ENCODE measurements around the gene SLC35E1. TPM values are rescaled to one million over a fixed set of nuclear protein-coding genes. Genes with fewer than 3 reads are reported as not detected.

The SLC35E1 gene
- total and polyA plus RNA-seq, 2 of the 13 experiments (the other 11 are each of a cell fraction or from before 2014, with no cell fraction given): 21.2 to 46.5 TPM

DNA sequence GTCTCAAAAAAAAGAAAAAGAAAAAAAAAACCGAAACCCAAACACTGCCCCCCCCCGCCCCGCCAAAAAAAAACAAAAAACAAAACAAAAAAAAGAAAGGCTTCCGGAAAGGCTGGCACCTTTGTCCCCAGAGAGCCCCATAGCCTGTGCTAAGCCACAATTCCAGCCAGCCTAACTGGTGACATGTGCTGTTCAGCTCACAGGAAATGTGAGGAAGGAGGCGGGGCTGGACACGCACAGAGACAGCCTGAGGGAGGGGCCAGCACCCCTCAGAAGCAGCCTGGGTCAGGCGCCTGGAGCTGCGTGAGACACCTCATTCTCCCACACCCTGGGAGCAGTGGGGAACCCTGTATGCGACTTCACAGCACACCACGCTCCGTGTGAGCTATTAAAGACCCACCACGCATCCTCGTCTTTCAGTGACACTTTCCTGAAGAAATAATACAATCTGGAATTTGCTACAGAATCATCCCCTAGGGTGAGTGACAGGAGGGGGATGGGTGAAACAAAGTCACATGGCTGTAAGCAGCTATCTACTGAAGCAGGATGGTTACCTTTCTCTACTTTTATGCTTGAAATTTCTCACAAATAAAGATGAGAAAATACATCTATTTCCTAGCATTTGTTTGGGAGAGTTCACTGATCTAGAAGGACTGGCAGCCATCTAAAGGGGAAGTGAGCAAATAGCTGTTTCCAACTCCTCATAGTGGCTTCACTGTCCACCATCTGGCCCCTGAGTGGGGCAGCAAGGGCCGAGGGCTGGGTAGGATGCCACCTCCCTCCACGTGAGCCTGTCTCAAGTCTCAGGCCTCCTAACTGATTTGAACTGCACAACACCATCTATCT lies 12.3 kb upstream of the SLC35E1 start:
- intact Hi-C loops (cut with micrococcal nuclease; ENCODE audit: unreplicated experiment): no loop called here
- H4K20me1 ChIP-seq (ENCODE audit: insufficient read depth, low read length): peaks cover 16% of the 10 kb centered on the region; the same call in 1 of the 2 replicates
- CTCF ChIA-PET (ENCODE audit: low intra/inter-chr PET ratio, low total read pairs): no interaction called here
- H3K4me3 ChIP-seq (replicated peaks in 1 of 3; ENCODE audit: insufficient read depth in 1 of 3, low read depth in 2 of 3, low read length in 3 of 3): no peak overlapping the region
- ATAC-seq (peak; percentile 63), FAIRE-seq (no peak), DNase-seq (ENCODE audit: low spot score) (peak; percentile 41)
- no peak overlapping the region for H3K9ac ChIP-seq (ENCODE audit: insufficient read depth, low read depth, low read length)
- peaks cover 0 to 3% of the 10 kb centered on the region in 2 experiments; a peak in 2 of 5 replicates for H3K36me3 ChIP-seq (replicated peaks in 1 of 2; ENCODE audit: control insufficient read depth in 1 of 2, insufficient read depth in 2 of 2, low read length in 2 of 2)
- H2AFZ ChIP-seq (ENCODE audit: low read length): no peak overlapping the region
- peaks cover 16% of the 10 kb centered on the region for H3K4me1 ChIP-seq (ENCODE audit: insufficient read depth, low read length)
- in situ Hi-C loops (cut with HindIII; ENCODE audit: extremely low pct_ligation_motif_present, low pct_unique_long_range_greater_than_20kb): no loop called here
- POLR2A ChIA-PET: interaction anchor here (1.1 kb wide), 2 partner anchors 8 to 12 kb away, joined by 3 read pairs; partner anchors contain the start of gene SLC35E1
- H3K9me3 ChIP-seq (ENCODE audit: low read length): no peaks in the 10 kb centered on the region
- 68% methylated on average over 12 of the region's 15 CpGs for WGBS (ENCODE audit: low lambda C conversion rate)
- no TSS peak for BruUV-seq (replicated peaks)
- H3K4me2 ChIP-seq (ENCODE audit: low read depth, low read length): 0 out of 2 replicates have a peak overlapping the region, but pooled peaks have one; percentile 2
- H3K27me3 ChIP-seq (ENCODE audit: control insufficient read depth in 1 of 2, insufficient read depth in 2 of 2, low read length in 2 of 2): no peaks in the 10 kb centered on the region
- peaks cover 86% of the 10 kb centered on the region for H3K79me2 ChIP-seq (ENCODE audit: insufficient read depth, low read length)
- H3K27ac ChIP-seq (ENCODE audit: extremely low read length, insufficient read depth, low read length): no peak overlapping the region
- TF ChIP-seq ISX (CRISPR knock-in tag; conservative IDR thresholded peaks at IDR 0.05) (no peak), MTF2 (CRISPR knock-in tag; IDR thresholded peaks at IDR 0.05; ENCODE audit: borderline replicate concordance) (no peak), ZNF772 (CRISPR knock-in tag; IDR thresholded peaks at IDR 0.05) (no peak), ZBTB33 (CRISPR knock-in tag; IDR thresholded peaks at IDR 0.05) (peak; percentile 65; the same call in 1 of the 2 replicates), ATF3 (CRISPR knock-in tag; IDR thresholded peaks at IDR 0.05) (no peak), ZNF260 (CRISPR knock-in tag; IDR thresholded peaks at IDR 0.05; ENCODE audit: borderline replicate concordance, low read depth) (no peak), ZNF180 (CRISPR knock-in tag; IDR thresholded peaks at IDR 0.05; ENCODE audit: borderline replicate concordance, low read depth) (no peak), JUND (CRISPR knock-in tag; IDR thresholded peaks at IDR 0.05) (no peak), SP140L (CRISPR knock-in tag; IDR thresholded peaks at IDR 0.05; ENCODE audit: borderline replicate concordance) (no peak), ZNF879 (CRISPR knock-in tag; IDR thresholded peaks at IDR 0.05) (no peak), FOXK2 (IDR thresholded peaks at IDR 0.05) (no peak), AGO1 (IDR thresholded peaks at IDR 0.05; ENCODE audit: low read depth, low read length, poor library complexity, severe bottlenecking) (no peak), HOXA7 (CRISPR knock-in tag; IDR thresholded peaks at IDR 0.05) (no peak), SOX13 (IDR thresholded peaks at IDR 0.05) (no peak), SOX13 (CRISPR knock-in tag; conservative IDR thresholded peaks at IDR 0.05 in 1 of 2, IDR thresholded peaks at IDR 0.05 in 1 of 2) (no peak), ADNP (CRISPR knock-in tag; IDR thresholded peaks at IDR 0.05) (no peak)
- TF ChIP-seq, protein P1, sequence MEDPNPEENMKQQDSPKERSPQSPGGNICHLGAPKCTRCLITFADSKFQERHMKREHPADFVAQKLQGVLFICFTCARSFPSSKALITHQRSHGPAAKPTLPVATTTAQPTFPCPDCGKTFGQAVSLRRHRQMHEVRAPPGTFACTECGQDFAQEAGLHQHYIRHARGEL (CRISPR knock-in tag; IDR thresholded peaks at IDR 0.05): no peak
- TF ChIP-seq, protein P2, sequence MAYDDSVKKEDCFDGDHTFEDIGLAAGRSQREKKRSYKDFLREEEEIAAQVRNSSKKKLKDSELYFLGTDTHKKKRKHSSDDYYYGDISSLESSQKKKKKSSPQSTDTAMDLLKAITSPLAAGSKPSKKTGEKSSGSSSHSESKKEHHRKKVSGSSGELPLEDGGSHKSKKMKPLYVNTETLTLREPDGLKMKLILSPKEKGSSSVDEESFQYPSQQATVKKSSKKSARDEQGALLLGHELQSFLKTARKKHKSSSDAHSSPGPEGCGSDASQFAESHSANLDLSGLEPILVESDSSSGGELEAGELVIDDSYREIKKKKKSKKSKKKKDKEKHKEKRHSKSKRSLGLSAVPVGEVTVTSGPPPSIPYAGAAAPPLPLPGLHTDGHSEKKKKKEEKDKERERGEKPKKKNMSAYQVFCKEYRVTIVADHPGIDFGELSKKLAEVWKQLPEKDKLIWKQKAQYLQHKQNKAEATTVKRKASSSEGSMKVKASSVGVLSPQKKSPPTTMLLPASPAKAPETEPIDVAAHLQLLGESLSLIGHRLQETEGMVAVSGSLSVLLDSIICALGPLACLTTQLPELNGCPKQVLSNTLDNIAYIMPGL (CRISPR knock-in tag; IDR thresholded peaks at IDR 0.05; ENCODE audit: borderline replicate concordance in 1 of 2, low read depth in 1 of 2): no peak
- TF ChIP-seq, protein P3, sequence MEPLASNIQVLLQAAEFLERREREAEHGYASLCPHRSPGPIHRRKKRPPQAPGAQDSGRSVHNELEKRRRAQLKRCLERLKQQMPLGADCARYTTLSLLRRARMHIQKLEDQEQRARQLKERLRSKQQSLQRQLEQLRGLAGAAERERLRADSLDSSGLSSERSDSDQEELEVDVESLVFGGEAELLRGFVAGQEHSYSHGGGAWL (CRISPR knock-in tag; IDR thresholded peaks at IDR 0.05): no peak

All from HepG2 (cell line).